Mucosa of gallbladder (tissue), 1 donor: ENCODE data around the gene MDM4. TPM values are rescaled to one million over a fixed set of nuclear protein-coding genes. Genes with fewer than 3 reads are reported as not detected.

Experiments
- DNase-seq: peaks from one replicate; pipeline ENCODE4 v3.0.0-alpha.2; 2020; ENCODE audit warnings: low spot score
- total RNA-seq: library from RNA; stranded (reverse); gene quantifications from one replicate; pipeline ENCODE4 v1.2.1, GENCODE V29; 2021
- donor health status: DM: no; HTN: no; CAD: no.

MDM4 gene
- total RNA-seq, 1 donor from 2014 or later, result 64.5 TPM

DNA sequence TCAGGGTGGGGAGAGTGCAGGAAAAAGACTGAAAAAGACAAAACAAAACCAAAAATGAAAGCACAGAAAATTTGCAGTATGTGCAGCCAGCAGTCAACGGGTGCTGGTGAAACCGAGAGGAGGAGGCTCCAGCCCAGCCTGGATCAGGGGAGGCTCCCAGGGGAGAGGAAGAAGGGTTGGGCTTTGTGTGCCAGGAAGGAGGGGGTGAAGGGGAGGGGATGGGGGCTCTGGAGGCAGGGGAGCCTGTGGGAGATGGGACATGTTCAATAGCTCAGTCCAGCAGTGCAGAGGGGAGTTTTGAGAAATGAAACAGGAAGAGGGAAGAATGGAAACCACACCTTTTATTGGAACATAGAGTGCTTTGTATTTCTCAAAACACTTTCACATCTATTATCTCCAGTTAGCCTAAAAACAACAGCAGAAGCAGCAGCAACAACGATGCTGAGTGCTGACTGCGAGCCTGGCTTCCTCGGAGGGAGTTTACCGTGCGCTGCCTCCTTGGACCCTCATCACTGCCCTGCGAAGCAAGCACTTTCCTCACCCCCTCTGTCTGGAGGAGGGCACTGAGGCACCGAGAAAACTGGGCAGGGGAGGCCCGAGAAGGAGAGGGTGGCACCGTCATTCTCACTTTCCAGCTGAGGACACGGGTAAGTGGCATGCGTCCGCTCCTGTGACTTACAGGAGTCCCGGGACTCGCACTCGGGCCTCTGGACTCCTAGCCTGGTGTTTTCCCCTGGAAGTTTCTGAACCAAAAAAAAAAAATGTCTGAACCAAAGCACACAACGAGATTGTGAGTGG is 62.9 kb downstream of the MDM4 start:
- DNase-seq, result no peak

DNA sequence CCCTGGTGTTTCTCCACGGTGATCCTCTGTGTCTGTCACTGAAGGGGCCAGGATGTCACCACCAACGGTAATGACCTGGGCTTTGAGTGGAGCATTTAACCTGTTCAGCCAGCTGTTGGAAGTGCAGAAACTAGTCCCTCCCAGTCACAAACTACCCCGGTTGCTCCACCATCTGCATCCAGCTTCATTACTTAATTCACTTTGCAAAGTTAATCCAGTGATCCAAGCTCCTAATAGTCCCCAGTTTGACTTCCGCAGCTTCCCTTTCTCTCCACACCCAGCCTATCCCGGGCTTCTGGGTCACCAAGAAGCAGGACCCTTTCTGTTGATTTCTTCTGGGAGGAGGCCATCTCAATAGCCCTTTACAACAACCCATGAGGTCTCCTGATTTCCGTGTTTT is 63.5 kb downstream of the MDM4 start:
- no peak for DNase-seq

DNA sequence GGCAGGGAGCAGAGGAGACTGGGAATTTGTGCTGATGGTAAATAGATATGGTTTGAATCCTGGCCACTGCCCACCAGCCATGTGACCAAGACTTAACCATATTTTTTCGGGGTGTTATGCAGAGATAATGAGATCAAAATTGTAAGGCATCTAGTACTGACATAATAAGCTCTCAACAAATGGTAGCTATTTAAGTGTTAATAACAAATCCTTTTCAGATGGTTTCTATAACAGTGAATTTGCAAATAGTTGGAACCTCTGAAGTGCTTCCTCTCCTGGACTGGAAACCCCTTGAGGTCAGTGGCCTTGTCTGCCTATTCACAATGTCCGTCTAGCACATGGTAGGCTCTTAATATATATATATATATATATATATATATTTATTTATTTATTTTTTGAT is 64.7 kb downstream of the MDM4 start:
- no peak for DNase-seq

DNA sequence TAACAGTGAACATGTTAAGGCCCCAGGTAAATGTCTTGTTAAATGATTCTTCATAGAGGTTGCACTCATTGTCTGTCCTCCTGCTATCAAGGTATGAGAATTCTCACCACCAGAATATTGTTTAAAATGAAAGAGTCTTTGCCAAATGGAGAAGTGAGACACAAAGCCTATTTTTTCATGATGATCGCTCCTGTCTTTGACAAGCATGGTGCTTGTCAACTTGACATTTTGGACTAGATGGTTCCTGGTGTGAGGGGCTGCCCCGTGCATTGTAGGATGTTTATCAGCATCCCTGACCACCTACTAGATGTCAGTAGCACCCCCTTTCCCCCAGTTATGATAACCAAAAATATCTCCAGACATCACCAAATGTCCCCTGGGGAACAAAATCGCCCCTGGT is 65.6 kb downstream of the MDM4 start:
- no peak for DNase-seq

DNA sequence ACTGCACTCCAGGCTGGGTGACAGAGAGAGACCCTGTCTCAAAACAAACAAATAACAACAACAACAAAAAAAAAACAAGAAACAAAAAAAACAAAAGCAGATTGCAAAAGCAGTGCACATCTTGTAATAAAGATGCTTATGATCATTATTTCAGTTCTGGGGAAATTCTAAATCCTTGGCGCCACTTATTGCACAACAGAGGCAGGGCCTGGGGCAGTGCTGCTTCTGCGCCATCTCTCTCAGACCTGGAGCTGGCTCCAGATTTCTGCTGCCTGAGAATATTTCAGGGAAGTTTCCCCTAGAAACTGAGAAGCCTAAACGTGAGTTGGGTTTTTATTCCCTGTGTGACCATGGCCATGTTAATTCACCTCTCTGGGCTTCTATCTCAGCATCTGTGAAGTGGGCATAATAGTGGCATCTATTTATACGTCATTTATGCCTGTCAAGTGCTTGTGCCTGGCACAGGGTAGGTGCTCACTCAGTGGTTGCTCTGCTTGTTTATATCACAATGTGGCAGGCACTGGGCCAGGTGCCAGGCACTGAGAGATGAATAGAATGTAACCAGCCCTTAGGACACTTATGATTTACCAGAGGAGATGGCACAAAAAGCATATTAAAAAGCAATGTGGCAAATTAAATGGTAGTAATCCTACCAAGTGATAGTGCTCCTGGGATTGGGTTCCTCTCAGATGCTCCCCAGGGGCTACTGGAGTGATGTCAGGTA is 67.9 kb downstream of the MDM4 start:
- peak; percentile 40 for DNase-seq

DNA sequence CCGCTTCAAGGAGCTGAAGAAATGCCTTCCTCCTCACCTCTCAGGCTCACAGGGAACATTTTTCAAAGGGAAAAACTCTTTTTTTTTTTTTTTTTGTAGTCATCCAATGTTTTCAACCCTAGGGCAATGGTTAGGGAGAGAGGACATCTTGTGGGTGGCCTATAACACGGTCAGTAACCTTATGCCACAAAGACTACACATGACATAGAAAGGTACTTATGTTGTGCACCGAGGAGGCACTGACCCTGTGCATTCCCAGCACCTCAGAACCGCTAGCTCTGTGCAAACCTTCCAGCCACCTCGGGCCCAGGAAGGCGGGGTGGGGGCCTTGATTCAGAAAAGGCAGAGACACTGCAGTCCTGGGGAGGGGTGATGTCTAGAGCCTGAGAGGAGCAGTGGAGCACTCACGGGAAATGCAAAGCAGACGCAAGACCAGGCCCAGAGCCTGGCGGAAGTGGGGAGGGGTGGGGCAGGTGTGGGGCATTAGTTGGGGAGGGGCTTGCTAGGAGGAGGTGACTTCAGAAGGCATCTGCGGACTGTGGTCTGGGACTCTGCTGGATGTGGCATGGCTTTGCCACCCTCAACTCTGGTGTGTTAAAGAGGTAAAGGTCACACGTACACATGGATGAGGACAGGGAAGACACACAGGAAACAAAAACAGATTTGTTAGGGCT is 68.6 kb downstream of the MDM4 start:
- DNase-seq, result no peak

DNA sequence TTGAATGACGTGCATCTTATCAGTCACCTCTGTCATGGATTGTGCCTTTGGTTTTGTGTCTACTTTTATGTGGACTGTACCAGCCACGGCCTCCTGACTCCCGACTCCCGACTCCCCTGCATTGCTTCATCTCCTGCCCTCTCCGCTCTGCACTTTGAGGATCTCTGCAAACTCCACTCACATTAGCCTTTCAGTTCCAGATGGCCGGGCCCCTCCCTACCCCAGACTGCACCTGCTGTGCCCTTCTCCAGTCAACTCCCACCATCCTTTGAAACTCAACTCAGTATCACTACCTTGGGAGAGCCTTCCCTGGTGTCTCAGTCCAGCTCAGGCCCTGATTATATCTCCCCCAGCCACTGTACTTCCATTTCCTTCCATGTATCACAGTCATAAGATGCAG is 71.4 kb downstream of the MDM4 start:
- no peak for DNase-seq

DNA sequence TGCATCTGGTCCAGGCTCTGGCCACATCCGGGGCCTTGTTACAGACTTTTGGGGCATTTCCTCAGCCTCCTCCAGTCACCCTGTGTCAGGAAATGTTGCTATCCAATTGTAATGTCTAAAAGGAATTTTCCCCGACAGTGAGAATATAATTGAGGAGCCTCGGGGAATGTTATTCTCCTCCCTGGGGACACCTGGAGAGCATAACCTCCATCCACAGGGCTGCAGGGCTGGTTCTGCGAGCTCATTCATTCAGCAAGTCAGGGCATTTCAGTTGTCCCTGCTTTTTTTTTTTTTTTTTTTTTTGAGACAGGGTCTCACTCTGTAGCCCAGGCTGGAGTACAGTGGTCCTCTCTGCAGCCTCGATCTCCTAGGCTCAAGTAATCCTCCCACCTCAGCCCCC is 72.6 kb downstream of the MDM4 start:
- DNase-seq, result no peak

DNA sequence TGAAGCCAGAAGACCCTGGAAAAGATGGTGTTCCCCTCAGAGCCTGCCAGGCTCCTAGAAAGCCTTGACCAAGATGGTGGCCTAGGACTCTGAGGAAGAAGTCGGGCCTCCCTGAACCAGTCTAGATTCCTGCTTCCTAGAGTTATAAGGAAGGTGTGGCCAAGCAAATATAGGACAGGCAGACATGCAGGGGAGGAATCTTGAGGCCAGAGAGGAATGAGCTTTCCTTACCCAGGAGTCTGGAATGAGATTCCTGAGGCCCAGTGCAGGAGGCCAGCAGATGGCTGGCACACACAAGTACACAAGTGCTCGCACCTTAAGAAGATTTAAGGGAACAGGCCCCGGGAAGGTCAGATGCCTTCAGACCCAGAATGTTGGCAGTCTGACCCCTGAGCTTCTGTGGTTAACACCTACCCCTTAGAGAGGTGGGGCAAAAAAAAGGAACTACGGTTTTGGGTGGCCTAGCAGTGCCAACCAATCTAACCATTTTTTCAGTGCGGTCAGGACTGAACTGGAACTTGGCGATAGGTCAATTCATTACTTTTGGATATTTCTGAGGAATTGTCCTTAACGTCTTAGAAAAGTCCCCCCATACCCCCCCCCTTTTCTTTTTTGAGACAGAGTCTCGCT is 73.3 kb downstream of the MDM4 start:
- no peak for DNase-seq

DNA sequence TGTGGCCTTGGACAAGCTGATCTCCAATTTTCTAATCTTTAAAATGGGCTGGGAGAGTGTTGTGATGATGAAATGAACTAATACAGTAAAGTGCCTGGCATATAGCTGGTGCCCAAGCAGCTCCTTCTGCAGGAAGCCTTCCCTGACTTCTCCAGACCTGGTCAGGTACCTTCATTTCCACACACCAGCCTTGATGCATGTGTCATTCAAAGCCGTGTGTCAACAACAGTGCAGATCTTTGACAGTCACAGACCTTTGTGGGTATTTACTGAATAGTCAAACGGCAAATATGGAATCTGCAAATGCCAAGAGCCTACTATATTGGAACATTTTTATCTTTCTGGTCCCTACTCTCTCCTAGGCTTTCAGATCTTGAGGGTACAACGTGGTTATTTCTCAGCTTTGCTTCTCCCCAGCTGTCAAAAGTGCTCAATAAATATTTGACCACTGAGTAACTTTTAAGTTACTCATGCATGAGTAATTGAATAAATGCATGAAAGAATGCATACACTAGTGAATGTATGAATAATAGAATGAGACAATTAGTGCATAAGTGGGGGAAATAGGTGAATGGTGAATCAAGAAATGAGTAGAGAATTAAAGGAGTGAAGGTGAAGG is 75.4 kb downstream of the MDM4 start:
- DNase-seq, result no peak

DNA sequence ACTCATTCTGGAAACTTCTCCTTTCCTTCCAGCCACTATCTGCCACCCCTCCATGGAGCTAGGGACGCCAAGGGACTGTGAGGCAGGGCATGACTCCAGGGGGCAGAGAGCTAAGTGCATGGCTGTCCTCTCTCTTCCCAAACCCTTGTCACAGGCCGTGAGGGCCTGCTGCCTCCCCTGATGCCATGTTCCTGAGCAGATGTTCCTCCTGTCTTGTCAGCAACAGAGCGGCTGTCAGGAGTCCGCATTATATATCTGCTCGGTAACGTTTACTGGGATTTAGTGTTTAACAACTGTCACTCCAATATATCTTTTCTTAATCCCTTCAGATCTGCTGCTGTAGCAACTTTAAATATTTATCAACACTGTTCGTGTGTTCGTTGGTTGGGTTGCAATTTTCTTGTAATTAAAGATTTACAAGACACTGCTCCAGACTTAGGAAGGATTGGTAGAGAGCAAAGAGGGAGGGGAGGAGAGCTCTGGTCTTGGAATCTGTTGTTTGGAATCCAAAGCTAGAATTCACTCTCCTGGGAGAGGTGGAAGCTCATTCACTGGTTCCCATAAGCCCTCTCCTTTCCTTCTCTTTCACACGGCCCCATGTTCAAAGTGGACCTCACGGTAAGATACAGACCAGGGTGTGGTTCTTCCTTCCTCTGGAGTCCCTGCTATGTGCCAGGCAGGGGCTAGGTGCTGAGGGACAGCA is 76.2 kb downstream of the MDM4 start:
- no peak for DNase-seq

DNA sequence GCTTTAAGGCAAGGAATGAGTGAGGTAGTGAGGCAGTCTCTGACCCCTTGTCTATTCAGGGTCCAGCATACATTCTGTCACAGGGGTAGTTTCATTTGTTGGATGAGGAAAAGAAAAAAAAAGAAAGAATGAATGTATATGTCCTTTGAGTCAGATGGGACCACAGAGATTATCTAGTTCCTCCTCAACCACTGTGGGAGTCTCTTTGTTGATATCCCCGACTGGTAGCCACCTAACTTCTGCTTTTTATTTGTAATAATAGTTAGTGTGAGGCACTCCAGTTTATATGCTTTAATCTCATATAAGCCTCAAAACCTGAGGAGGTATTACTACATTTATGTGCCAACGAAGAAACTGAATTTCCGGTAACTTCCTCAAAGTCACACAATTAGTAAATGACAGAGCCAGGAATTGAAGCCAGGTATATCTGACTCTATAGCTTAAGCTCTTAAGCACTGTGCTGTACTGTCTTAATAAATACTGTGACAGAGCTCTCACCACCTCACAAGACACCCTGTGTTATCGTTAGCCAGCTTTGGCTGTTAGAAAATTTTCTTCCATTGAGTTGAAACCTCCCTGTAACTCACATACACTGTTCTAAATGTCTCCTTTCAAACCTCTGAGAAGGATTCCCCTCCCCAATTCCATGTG is 82.2 kb downstream of the MDM4 start:
- DNase-seq, result no peak

DNA sequence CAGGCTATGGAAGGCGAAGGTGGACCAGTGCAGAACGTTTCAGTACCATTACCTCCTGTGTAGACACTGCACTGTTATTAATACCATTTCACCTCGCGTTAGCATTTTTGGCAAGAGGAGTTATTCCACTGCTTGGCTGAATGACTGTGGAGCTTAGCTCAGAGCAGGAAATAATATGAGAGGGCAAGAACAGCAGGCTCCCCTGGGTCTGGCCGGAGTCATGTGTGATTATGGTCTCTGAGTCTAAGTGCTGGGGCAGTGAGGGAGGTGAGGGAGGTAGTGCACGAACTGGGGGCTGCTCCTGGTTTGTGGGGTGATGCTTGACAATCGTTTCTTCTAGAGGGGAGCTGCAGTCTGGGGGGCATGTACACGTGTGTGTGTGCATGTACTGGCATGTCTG is 82.9 kb downstream of the MDM4 start:
- DNase-seq, result no peak

DNA sequence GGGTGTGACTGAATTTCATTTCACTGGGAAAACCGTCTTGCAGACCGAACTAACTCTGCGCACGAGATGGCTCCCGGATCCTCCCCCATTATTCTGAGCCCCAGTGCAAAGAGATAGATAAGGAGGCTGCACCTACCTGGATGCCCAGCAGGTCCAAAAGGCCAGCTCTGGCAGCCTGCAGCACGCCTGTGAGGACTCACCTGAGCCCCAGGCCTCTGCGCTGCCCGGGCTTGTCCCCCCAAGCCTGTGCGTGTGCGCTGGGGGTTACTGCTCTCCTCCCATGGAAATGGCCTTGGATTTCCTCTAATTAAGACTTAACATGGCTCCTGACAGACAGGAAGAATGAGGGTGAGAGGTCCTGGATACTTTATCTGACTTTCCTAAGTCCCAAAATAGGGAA is 83.4 kb downstream of the MDM4 start:
- DNase-seq, result no peak

DNA sequence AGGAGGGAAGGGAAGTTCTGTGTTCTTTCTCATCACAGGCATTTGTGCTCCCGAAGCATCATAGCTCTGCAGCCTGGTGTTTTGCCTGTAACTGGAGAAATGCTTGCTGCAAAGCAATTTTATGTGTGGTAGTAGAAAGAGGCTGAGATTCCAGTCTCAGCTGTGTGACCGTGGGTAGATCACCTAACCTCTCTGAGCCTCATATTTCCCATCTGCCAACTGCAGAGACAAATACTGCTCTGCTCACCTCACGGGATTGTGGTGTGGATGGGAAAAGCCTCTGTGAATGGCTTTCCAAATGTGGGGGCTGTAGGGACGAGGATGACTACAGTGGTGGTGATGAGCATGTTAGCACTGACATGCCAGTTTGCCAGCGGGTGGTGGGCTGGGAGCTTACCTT is 84.0 kb downstream of the MDM4 start:
- DNase-seq, result no peak

DNA sequence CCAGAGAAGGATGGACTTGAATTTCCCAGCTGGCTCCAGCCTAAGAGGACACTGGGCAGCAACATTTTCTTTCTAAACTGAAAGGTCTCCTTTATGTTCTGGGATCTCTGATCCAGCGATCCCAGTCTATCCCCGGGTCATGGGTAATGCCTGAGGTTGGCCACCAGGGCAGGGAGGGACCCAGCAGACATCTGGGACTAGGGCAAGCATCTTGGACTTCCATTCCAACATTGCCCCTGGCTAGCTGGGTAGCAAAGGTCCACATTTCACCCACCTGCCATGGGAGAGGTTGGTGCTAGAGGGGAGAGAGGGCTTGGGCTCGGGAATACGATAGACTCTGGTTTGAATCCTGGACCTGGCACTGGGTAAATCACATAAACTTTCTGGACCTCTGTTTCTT is 84.8 kb downstream of the MDM4 start:
- no peak for DNase-seq

DNA sequence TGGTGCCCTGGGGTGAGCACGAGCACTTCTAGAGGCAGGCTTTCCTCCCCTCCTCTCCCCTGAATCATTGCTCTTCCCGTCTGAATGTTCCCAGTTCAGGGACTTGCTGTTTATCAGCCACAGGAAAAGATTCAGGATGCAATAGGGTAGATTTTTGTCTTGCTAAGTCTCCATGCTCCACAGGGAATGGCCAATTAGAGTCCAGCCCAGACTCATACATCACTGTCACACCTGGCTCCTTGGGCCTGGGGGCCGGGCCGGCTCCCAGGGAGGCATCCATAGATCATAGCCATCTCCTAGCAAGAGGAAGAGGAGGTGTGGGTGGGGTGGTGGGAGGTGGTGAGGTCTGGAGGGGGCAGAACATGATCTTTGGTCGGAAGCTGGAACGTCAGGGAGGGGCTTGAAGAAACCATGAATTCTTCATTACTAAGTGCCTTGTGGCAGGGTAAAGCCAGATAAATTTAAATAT is 85.9 kb downstream of the MDM4 start:
- DNase-seq, result no peak

DNA sequence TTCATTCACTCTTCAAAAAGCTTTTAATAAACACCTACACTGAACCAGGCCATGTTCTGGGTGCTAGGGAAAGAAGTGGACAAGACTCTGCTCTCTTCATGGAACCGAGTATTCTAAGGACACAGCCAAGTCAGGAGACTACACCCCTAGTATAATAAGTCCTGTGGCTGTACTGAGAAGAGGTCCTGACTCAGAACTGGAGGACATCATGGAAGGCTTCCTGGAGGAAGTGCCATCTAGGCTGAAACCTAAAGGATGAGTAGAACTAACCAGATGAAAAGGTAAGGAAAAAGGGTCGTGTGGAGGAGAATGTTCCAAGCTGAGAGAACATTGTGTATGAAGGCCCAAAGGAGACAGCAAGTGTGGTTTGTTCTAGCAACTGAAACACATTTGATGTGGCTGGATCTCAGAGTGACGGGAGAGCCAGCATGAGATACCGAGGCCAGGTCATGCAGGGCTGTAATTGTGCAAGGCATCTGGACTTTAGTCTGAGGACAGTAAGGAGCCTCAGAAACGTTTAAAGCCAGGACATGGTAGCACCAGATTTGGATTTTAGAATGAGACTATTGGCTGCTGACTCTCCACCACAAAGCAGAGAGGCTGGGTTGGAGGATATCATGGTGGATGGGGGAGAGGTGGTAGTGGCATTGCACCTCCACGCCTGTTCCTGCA is 86.8 kb downstream of the MDM4 start:
- no peak for DNase-seq

DNA sequence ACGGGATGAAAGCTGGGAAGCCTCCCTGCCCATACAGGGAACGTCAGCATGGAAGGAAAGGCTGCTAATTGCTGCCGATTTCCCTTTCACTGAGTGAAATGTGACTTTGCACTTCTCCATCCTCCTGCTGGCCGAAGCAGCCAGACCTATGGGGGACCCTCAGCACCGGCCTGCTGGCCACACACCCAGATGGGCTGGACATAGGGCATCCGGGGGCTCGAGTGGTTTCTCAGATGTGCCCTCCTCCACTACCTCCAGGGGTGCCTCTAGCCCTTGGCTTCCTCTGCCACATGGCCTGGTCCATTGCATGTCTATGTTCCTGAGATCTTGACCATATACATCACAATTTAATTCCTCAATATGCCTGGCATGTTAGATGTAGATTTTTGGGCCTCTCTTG is 89.6 kb downstream of the MDM4 start:
- no peak for DNase-seq
